ENCODE measurements around the gene MCM5. TPM values are rescaled to one million over a fixed set of nuclear protein-coding genes. Genes with fewer than 3 reads are reported as not detected.
A peak's percentile ranks its signal among the peaks of the same experiment; 100 is the strongest.

MCM5 gene
- total RNA-seq, 1 donor from 2014 or later: 178 TPM

DNA sequence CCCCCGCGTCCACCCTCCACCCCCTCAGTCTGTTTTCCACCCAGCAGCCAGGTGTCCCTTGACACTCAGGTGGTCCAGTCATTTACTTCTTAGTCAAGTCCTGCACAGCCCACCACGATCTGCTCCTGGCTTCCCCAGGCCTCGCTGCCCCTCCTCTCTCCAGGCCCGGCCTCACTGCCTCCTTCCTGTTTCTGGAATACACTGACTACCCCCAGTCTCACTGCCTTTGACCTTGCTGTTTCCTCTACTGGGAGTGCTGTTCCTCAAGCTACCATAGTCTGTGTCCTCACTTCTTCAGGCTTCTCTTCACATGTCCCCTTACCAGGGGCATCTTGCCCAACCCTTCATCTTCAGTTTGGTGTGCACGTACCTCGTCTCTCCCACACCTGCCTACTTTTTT lies 7.4 kb downstream of the MCM5 start:
- Mint-ChIP-seq H3K27me3 (no peaks in the 10 kb centered on the region), H3K27ac (peak overlapping the region; percentile 37), H3K36me3 (ENCODE audit: low read depth) (peaks cover 86% of the 10 kb centered on the region), H3K4me1 (peaks cover 42% of the 10 kb centered on the region), H3K4me3 (no peak overlapping the region), H3K9me3 (no peaks in the 10 kb centered on the region)
- ATAC-seq (ENCODE audit: low read depth) (no peak), DNase-seq (no peak)
- TF ChIP-seq, protein P1, sequence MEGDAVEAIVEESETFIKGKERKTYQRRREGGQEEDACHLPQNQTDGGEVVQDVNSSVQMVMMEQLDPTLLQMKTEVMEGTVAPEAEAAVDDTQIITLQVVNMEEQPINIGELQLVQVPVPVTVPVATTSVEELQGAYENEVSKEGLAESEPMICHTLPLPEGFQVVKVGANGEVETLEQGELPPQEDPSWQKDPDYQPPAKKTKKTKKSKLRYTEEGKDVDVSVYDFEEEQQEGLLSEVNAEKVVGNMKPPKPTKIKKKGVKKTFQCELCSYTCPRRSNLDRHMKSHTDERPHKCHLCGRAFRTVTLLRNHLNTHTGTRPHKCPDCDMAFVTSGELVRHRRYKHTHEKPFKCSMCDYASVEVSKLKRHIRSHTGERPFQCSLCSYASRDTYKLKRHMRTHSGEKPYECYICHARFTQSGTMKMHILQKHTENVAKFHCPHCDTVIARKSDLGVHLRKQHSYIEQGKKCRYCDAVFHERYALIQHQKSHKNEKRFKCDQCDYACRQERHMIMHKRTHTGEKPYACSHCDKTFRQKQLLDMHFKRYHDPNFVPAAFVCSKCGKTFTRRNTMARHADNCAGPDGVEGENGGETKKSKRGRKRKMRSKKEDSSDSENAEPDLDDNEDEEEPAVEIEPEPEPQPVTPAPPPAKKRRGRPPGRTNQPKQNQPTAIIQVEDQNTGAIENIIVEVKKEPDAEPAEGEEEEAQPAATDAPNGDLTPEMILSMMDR (IDR thresholded peaks at IDR 0.05): no peak
- ChIA-PET POLR2A (interaction anchor here (7.2 kb wide), 1 partner anchor 55 kb away, joined by 215 read pairs; no protein-coding TSS in a partner anchor), CTCF (interaction anchor here (1.4 to 1.5 kb wide), 2 partner anchors 55 to 56 kb away, joined by 3 to 4 read pairs; no protein-coding TSS in a partner anchor)
- intact Hi-C loops (cut with micrococcal nuclease): no loop called here

GRCh38 chr22:35409783-35410662 lies 10.1 kb downstream of the MCM5 start:
- peak; percentile 76 for DNase-seq
- H3K36me3 Mint-ChIP-seq (ENCODE audit: low read depth): peaks cover 84% of the 10 kb centered on the region
- H3K4me1 Mint-ChIP-seq: peaks cover 42% of the 10 kb centered on the region
- intact Hi-C loops (cut with micrococcal nuclease): loop anchor here (1.0 to 5.0 kb wide), 11 partner anchors 11 to 1119 kb away; partner anchors contain the start of genes APOL3, EIF3D, HMGXB4 and HMOX1
- TF ChIP-seq, protein P1 (IDR thresholded peaks at IDR 0.05): no peak
- H3K9me3 Mint-ChIP-seq: no peaks in the 10 kb centered on the region
- peak; percentile 88 for ATAC-seq (ENCODE audit: low read depth)
- H3K27ac Mint-ChIP-seq: peak overlapping the region; percentile 96
- POLR2A ChIA-PET: interaction anchor here (0.6 to 7.2 kb wide), 25 partner anchors 9 to 1119 kb away, joined by 3 to 215 read pairs (median 6); partner anchors contain the start of genes APOL2, APOL6, EIF3D and HMGXB4
- H3K27me3 Mint-ChIP-seq: no peaks in the 10 kb centered on the region
- CTCF ChIA-PET: interaction anchor here (0.9 to 4.2 kb wide), 15 partner anchors 10 to 174 kb away, joined by 3 to 118 read pairs (median 6); partner anchors contain the start of genes MCM5 and TOM1
- H3K4me3 Mint-ChIP-seq: peak overlapping the region; percentile 82

- no peak for ATAC-seq (ENCODE audit: low read depth)
- Mint-ChIP-seq H3K27me3 (no peaks in the 10 kb centered on the region), H3K36me3 (ENCODE audit: low read depth) (peaks cover 84% of the 10 kb centered on the region), H3K9me3 (no peaks in the 10 kb centered on the region), H3K4me3 (peak overlapping the region; percentile 82), H3K27ac (peak overlapping the region; percentile 96), H3K4me1 (peaks cover 42% of the 10 kb centered on the region)
- TF ChIP-seq, protein P1 (IDR thresholded peaks at IDR 0.05): no peak
- DNase-seq: no peak
- ChIA-PET POLR2A (interaction anchor here (0.6 to 7.2 kb wide), 24 partner anchors 8 to 1118 kb away, joined by 3 to 215 read pairs (median 7); partner anchors contain the start of genes APOL6, EIF3D, HMGXB4 and HMOX1), CTCF (interaction anchor here (0.9 to 4.2 kb wide), 15 partner anchors 10 to 173 kb away, joined by 3 to 118 read pairs (median 6); partner anchors contain the start of genes MCM5 and TOM1)
- intact Hi-C loops (cut with micrococcal nuclease): loop anchor here (1.0 to 5.0 kb wide), 12 partner anchors 11 to 1118 kb away; partner anchors contain the start of genes APOL3, EIF3D, HMGXB4 and HMOX1
These were observed 10.7 kb downstream of the MCM5 start for GRCh38 chr22:35410663-35411034.

- peak overlapping the region; percentile 96 for H3K27ac Mint-ChIP-seq
- H3K27me3 Mint-ChIP-seq: no peaks in the 10 kb centered on the region
- TF ChIP-seq, protein P1 (IDR thresholded peaks at IDR 0.05): no peak
- peak; percentile 46 for DNase-seq
- peak overlapping the region; percentile 82 for H3K4me3 Mint-ChIP-seq
- intact Hi-C loops (cut with micrococcal nuclease): loop anchor here (1.0 to 5.0 kb wide), 5 partner anchors 110 to 1118 kb away; partner anchors contain the start of genes APOL3 and EIF3D
- ChIA-PET CTCF (interaction anchor here (0.8 to 4.2 kb wide), 12 partner anchors 18 to 173 kb away, joined by 3 to 118 read pairs (median 6); partner anchors contain the start of genes HMOX1 and TOM1), POLR2A (interaction anchor here (0.9 to 7.2 kb wide), 21 partner anchors 8 to 1117 kb away, joined by 3 to 215 read pairs (median 9); partner anchors contain the start of genes APOL6, EIF3D, HMGXB4 and HMOX1)
- ATAC-seq (ENCODE audit: low read depth): peak; percentile 40
- H3K4me1 Mint-ChIP-seq: peaks cover 42% of the 10 kb centered on the region
- H3K36me3 Mint-ChIP-seq (ENCODE audit: low read depth): peaks cover 84% of the 10 kb centered on the region
- H3K9me3 Mint-ChIP-seq: no peaks in the 10 kb centered on the region
These were observed 11.2 kb downstream of the MCM5 start for GRCh38 chr22:35411102-35411501.
